ENCODE data around the gene UBE2S.

The UBE2S gene

GRCh38 chr19:55437410-55437809 lies 29.8 kb upstream of the UBE2S start:
- no peak for TF ChIP-seq CTCF (conservative IDR thresholded peaks at IDR 0.05; ENCODE audit: low read depth, low read length)
- H3K4me3 ChIP-seq (ENCODE audit: low read length): no peak overlapping the region
- no peak for DNase-seq (ENCODE audit: low read depth)

- no peak for DNase-seq (ENCODE audit: low read depth)
- no peak overlapping the region for H3K4me3 ChIP-seq (ENCODE audit: low read length)
- no peak for TF ChIP-seq CTCF (conservative IDR thresholded peaks at IDR 0.05; ENCODE audit: low read depth, low read length)
Observed at GRCh38 chr19:55436847-55437246, 29.3 kb upstream of the UBE2S start.

GRCh38 chr19:55435020-55435419 lies 27.4 kb upstream of the UBE2S start:
- no peak for TF ChIP-seq CTCF (conservative IDR thresholded peaks at IDR 0.05; ENCODE audit: low read depth, low read length)
- no peak overlapping the region for H3K4me3 ChIP-seq (ENCODE audit: low read length)
- DNase-seq (ENCODE audit: low read depth): no peak

- TF ChIP-seq CTCF (conservative IDR thresholded peaks at IDR 0.05; ENCODE audit: low read depth, low read length): no peak
- no peak for DNase-seq (ENCODE audit: low read depth)
- H3K4me3 ChIP-seq (ENCODE audit: low read length): no peak overlapping the region
Observed at GRCh38 chr19:55434356-55434919, 26.9 kb upstream of the UBE2S start.

- H3K4me3 ChIP-seq (ENCODE audit: low read length): no peak overlapping the region
- TF ChIP-seq CTCF (conservative IDR thresholded peaks at IDR 0.05; ENCODE audit: low read depth, low read length): no peak
- no peak for DNase-seq (ENCODE audit: low read depth)
Observed at GRCh38 chr19:55433292-55433691, 25.7 kb upstream of the UBE2S start.

GRCh38 chr19:55432241-55432959 lies 24.8 kb upstream of the UBE2S start:
- TF ChIP-seq CTCF (conservative IDR thresholded peaks at IDR 0.05; ENCODE audit: low read depth, low read length): no peak
- no peak overlapping the region for H3K4me3 ChIP-seq (ENCODE audit: low read length)
- DNase-seq (ENCODE audit: low read depth): no peak

- no peak for DNase-seq (ENCODE audit: low read depth)
- no peak for TF ChIP-seq CTCF (conservative IDR thresholded peaks at IDR 0.05; ENCODE audit: low read depth, low read length)
- no peak overlapping the region for H3K4me3 ChIP-seq (ENCODE audit: low read length)
Observed at GRCh38 chr19:55431183-55431582, 23.6 kb upstream of the UBE2S start.
